ENCODE measurements around the gene INPP5J.
"Not testable (repeated sequence)": the region's sequence is repeated elsewhere in the genome, so short reads cannot be mapped to it uniquely, and the experiment has no call there.

INPP5J gene

GRCh38 chr22:31122532-31123291, at the start of gene INPP5J:
Gene INPP5J, plus strand, starts transcription at chr22:31122966. Its CDS starts 49 bp downstream, at chr22:31123015.
- DNase-seq, result no peak

GRCh38 chr22:31073125-31073524, 49.6 kb upstream of the INPP5J start:
- not testable (repeated sequence) for DNase-seq

DNA sequence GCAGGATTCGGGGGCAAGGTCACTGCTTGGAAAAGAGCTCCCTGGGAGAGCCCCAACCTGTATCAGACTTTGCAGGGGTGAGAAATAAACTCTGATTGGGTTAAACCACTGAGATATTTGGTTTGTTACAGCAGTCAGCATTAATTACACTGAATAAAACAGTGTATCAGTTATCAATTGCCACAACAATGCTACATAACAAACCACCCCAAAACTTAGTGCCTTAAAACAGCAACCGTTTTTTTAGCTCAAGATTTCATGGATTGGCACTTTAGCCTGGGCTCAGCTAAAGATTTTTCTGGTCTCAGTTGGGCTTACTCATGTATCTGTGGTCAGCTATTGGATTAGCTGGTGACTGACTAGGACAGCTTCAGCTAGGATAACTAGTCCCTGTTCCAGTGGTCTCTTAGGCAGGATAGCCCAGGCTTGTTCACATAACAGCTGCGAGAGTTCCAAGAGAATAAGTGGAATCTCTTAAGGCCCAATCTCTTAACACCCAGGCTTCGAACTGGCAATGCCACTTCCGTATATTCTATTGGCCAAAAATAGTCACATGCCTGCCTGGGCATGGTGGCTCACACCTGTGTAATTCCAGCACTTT, 49.1 kb upstream of the INPP5J start:
- DNase-seq, result not testable (repeated sequence)

GRCh38 chr22:31075961-31076360, 46.8 kb upstream of the INPP5J start:
- DNase-seq, result no peak

GRCh38 chr22:31077681-31078080, 45.1 kb upstream of the INPP5J start:
- DNase-seq, result no peak

DNA sequence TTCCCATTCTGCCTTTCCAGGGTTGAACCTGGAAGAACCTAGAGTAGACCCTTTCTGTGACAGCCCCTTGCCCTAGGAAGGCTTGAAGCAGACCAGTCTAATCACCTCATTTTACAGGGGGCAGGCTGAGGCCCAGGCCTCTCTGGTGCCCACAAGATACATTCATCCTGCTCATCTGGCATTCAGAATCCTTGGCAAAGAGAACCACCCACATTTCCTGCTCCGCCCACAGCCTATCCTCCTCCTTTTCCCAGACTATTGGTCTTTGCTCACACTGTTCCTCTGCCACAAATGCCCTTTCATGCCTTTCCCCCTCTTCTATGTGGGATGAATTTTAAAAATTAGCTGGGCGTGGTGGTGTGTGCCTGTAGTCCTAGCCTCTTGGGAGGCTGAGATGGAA, 44.4 kb upstream of the INPP5J start:
- DNase-seq, result not testable (repeated sequence)

- DNase-seq, result no peak
These were observed 43.6 kb upstream of the INPP5J start for GRCh38 chr22:31079095-31079642.

DNA sequence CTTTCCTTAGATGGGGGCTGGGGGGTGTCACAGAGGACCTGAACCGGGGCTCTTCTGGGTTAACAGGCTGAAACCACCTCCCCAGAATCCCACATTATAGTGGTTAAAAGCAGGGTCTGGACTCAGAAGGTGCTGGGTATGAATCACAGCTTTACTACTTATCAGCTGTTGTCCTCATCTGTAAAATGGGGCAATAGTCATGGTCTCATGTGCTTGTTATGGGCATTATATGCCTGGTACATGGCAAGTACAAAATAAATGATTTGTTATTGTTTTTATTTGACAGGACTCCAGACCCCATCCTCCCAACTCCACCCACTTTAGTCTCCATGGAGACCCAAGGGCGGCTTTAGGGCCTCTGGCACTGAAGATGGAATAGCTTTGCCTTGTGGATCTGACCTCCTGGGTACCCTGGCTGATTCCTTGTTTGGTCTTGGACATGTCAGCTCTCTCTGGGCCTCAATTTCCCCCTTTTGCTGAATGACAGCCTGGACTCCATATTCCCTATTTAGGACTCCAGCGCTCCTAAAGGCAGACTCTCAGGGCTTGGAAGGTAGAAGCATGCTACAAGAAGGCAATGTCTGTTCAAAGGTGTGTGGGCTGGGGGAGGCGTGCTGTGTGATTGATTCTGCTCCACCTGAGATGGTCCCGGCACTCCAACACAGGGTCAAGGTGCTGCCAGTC, 42.5 kb upstream of the INPP5J start:
- no peak for DNase-seq

- peak; percentile 90 for DNase-seq
These were observed 41.7 kb upstream of the INPP5J start, which contains the start of gene SMTN for GRCh38 chr22:31080848-31081649. Gene SMTN, plus strand, starts transcription at chr22:31081318. Its CDS starts 1,941 bp downstream, at chr22:31083259.

- no peak for DNase-seq
These were observed 40.7 kb upstream of the INPP5J start for GRCh38 chr22:31081963-31082605.

- peak; percentile 49 for DNase-seq
These were observed 40.0 kb upstream of the INPP5J start for GRCh38 chr22:31082606-31083376.

DNA sequence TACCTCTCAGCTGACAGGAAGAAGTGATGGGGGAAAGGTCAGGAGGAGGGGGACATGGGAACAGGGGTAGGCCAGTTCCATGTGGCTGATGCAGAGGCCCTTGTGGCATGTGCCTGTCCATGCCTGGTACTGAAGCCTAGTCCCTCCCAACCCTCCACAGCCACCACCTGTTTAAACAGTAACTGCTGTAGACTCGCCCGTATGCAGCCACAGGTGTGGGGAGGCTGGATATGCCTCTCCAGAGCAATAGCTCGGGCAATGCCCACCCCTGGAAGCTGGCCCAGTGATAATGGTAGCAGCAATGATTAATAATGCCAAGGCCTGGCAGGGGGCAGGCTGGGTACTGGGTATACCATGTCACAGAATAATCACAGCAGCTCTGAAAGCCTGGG, 39.4 kb upstream of the INPP5J start:
- no peak for DNase-seq

DNA sequence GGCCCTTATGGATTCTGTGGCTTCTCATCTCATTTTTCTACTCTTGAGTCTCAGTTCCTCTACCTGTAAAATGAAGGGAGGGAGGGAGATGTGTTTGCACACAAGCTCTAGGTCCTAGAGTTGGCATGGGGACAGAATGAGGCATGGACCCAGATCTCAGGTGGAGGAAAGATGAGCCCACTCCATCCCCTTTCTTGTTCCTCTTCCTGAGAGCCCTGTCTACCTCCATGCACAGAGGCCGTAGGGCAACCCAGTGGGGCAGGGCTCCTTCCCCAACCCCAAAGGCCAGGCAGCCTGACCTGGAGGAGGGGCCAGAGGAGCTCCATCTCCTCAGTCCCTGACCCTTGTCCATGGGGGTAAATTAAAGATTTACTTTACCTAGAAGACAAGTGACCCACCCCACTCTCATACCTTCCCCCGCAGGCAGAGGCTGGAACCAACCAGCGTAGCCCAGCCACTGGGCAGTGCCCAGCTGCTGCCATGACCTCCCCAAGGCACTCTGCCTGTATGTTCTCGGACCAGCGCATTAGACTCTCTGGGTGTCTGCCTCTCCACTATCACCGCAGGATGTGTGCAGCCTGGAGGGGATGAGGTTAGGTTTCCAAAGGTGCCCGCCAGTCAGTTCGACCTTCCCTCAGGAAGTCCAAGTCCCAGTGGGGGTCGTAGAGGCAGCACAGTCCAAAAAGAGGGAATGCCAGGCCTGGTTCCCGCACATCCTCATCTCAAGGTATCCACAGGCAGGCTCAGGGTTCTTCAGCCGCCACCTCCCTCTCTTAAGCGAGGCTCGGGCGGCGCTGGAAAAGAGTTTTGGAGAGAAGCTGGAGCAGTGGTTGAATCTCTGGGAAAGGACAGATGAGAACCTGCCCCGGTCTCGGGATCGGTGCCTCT, 38.6 kb upstream of the INPP5J start:
- DNase-seq, result no peak

GRCh38 chr22:31084811-31085492, 37.8 kb upstream of the INPP5J start:
- DNase-seq, result peak; percentile 85

- DNase-seq, result no peak
These were observed 37.3 kb upstream of the INPP5J start for GRCh38 chr22:31085493-31085824.

DNA sequence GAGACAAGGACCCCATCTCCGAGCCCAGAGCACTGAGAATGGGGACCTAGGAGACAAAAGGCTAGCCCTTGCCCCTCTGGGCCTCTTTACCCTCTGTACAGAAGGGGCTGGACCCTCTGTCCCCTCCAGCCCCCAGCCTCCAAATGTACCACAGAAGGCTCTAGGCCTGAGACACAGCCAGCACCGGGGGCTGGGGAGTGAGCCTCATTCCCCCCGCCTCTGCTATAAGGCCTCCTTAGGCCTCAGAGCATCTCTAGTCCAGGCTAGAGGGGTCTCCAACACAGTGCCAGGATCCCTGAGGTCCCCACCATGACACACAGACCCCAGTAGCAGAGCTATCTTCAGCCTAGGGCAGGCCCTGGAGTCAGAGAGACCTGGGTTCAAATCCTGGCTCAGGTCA, 36.8 kb upstream of the INPP5J start:
- DNase-seq, result no peak

GRCh38 chr22:31086703-31087330, 35.9 kb upstream of the INPP5J start:
- DNase-seq, result no peak

GRCh38 chr22:31087744-31088215, 35.0 kb upstream of the INPP5J start:
- DNase-seq, result no peak
